ENCODE results near the gene HAPLN1.
"Not testable (repeated sequence)": the region's sequence is repeated elsewhere in the genome, so short reads cannot be mapped to it uniquely, and the experiment has no call there.

HAPLN1 gene

GRCh38 chr5:83720836-83721537 lies at the start of gene HAPLN1:
Gene HAPLN1 (minus strand): TSS chr5:83720855. CDS start chr5:83673523, 47,332 bp downstream.
- no peak for DNase-seq

GRCh38 chr5:83767409-83767992 lies 46.8 kb upstream of the HAPLN1 start:
- DNase-seq, result no peak

GRCh38 chr5:83764101-83764500 lies 43.4 kb upstream of the HAPLN1 start:
- DNase-seq, result no peak

- no peak for DNase-seq
Observed at GRCh38 chr5:83760579-83760978, 39.9 kb upstream of the HAPLN1 start.

- DNase-seq, result no peak
Observed at GRCh38 chr5:83752700-83753099, 32.0 kb upstream of the HAPLN1 start.

GRCh38 chr5:83751201-83751600 lies 30.5 kb upstream of the HAPLN1 start:
- DNase-seq, result no peak

- DNase-seq, result no peak
Observed at GRCh38 chr5:83750749-83751148, 30.1 kb upstream of the HAPLN1 start.

- no peak for DNase-seq
Observed at GRCh38 chr5:83745816-83746215, 25.2 kb upstream of the HAPLN1 start.

- no peak for DNase-seq
Observed at GRCh38 chr5:83744821-83745220, 24.2 kb upstream of the HAPLN1 start.

- DNase-seq, result no peak
Observed at GRCh38 chr5:83742089-83742488, 21.4 kb upstream of the HAPLN1 start.

GRCh38 chr5:83741571-83741970 lies 20.9 kb upstream of the HAPLN1 start:
- DNase-seq, result no peak

- DNase-seq, result no peak
Observed at GRCh38 chr5:83740741-83741140, 20.1 kb upstream of the HAPLN1 start.

GRCh38 chr5:83736169-83736568 lies 15.5 kb upstream of the HAPLN1 start:
- not testable (repeated sequence) for DNase-seq

- not testable (repeated sequence) for DNase-seq
Observed at GRCh38 chr5:83735058-83735457, 14.4 kb upstream of the HAPLN1 start.

GRCh38 chr5:83731638-83732037 lies 11.0 kb upstream of the HAPLN1 start:
- no peak for DNase-seq

GRCh38 chr5:83729362-83729761 lies 8.7 kb upstream of the HAPLN1 start:
- no peak for DNase-seq

GRCh38 chr5:83726912-83727311 lies 6.3 kb upstream of the HAPLN1 start:
- DNase-seq, result no peak

GRCh38 chr5:83724935-83725334 lies 4.3 kb upstream of the HAPLN1 start:
- no peak for DNase-seq

GRCh38 chr5:83724001-83724400 lies 3.3 kb upstream of the HAPLN1 start:
- no peak for DNase-seq

GRCh38 chr5:83723031-83723430 lies 2.4 kb upstream of the HAPLN1 start:
- DNase-seq, result no peak

GRCh38 chr5:83721953-83722901 lies 1.6 kb upstream of the HAPLN1 start:
- DNase-seq, result no peak

- DNase-seq, result no peak
Observed at GRCh38 chr5:83718936-83719495, 1.6 kb downstream of the HAPLN1 start.

- DNase-seq, result no peak
Observed at GRCh38 chr5:83718195-83718825, 2.3 kb downstream of the HAPLN1 start.

Measured in activated T-cell treated with anti-CD3 and anti-CD28 coated beads for 4 hours (primary cell).